ENCODE data around the gene ZNF500. TPM values are rescaled to one million over a fixed set of nuclear protein-coding genes. Genes with fewer than 3 reads are reported as not detected.

The ZNF500 gene
- total and polyA plus RNA-seq, 2 experiments from 2014 or later, result 5.8 to 15.3 TPM

DNA sequence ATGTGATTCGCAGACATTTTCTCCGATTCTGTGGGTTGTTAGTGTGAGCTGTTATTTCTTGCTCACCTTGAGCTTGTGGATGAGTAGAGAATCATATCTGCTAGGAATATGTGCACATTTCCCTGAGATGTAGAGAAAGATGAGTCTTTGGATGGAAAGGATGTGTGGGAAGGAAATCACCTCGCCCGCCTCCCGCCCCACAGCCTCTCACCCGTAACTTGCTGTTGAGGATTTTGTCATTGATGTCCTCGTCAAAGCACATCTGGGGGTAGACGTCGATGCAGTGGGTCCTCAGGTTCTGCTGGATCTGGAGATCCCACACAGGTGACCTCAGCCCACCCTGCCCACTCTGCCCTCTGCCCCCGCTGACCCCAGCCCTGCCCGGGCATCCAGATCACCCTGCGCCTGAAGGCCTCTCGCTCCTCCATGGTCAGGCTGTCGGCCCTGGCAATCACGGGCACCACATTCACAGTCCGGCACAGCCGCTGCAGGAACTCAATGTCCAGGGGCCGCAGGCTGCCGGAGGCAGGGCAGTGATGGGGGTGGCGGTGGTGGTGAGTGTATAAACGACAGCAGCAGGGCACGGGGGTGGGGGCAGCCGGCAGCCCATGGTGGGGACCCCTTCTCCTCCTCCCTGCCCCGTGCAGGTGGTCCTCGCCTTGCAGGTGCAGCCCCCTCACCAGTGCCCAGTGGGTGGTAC lies 16.4 kb upstream of the ZNF500 start:
- TF ChIP-seq ZNF331 (CRISPR knock-in tag; IDR thresholded peaks at IDR 0.05; ENCODE audit: low read depth), result no peak
- TF ChIP-seq, protein P1, sequence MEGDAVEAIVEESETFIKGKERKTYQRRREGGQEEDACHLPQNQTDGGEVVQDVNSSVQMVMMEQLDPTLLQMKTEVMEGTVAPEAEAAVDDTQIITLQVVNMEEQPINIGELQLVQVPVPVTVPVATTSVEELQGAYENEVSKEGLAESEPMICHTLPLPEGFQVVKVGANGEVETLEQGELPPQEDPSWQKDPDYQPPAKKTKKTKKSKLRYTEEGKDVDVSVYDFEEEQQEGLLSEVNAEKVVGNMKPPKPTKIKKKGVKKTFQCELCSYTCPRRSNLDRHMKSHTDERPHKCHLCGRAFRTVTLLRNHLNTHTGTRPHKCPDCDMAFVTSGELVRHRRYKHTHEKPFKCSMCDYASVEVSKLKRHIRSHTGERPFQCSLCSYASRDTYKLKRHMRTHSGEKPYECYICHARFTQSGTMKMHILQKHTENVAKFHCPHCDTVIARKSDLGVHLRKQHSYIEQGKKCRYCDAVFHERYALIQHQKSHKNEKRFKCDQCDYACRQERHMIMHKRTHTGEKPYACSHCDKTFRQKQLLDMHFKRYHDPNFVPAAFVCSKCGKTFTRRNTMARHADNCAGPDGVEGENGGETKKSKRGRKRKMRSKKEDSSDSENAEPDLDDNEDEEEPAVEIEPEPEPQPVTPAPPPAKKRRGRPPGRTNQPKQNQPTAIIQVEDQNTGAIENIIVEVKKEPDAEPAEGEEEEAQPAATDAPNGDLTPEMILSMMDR (conservative IDR thresholded peaks at IDR 0.05; ENCODE audit: low read depth in 2 of 2), result no peak
- no peak for TF ChIP-seq EZH2 (IDR thresholded peaks at IDR 0.05; ENCODE audit: low read depth, unreplicated experiment)
- TF ChIP-seq JUNB (IDR thresholded peaks at IDR 0.05; ENCODE audit: unreplicated experiment), result no peak
- TF ChIP-seq CREB1 (CRISPR knock-in tag; IDR thresholded peaks at IDR 0.05; ENCODE audit: low read depth), result no peak
- TF ChIP-seq STAT1 (IDR thresholded peaks at IDR 0.05; ENCODE audit: unreplicated experiment), result no peak
- TF ChIP-seq POLR2AphosphoS5 (IDR thresholded peaks at IDR 0.05; ENCODE audit: low read depth), result no peak
- TF ChIP-seq NANOG (IDR thresholded peaks at IDR 0.05; ENCODE audit: borderline replicate concordance), result no peak
- no peak for TF ChIP-seq EZH2phosphoT487 (IDR thresholded peaks at IDR 0.05; ENCODE audit: unreplicated experiment)
- TF ChIP-seq, protein P2, sequence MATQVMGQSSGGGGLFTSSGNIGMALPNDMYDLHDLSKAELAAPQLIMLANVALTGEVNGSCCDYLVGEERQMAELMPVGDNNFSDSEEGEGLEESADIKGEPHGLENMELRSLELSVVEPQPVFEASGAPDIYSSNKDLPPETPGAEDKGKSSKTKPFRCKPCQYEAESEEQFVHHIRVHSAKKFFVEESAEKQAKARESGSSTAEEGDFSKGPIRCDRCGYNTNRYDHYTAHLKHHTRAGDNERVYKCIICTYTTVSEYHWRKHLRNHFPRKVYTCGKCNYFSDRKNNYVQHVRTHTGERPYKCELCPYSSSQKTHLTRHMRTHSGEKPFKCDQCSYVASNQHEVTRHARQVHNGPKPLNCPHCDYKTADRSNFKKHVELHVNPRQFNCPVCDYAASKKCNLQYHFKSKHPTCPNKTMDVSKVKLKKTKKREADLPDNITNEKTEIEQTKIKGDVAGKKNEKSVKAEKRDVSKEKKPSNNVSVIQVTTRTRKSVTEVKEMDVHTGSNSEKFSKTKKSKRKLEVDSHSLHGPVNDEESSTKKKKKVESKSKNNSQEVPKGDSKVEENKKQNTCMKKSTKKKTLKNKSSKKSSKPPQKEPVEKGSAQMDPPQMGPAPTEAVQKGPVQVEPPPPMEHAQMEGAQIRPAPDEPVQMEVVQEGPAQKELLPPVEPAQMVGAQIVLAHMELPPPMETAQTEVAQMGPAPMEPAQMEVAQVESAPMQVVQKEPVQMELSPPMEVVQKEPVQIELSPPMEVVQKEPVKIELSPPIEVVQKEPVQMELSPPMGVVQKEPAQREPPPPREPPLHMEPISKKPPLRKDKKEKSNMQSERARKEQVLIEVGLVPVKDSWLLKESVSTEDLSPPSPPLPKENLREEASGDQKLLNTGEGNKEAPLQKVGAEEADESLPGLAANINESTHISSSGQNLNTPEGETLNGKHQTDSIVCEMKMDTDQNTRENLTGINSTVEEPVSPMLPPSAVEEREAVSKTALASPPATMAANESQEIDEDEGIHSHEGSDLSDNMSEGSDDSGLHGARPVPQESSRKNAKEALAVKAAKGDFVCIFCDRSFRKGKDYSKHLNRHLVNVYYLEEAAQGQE (IDR thresholded peaks at IDR 0.05; ENCODE audit: unreplicated experiment), result no peak
- no peak for TF ChIP-seq ZNF114 (CRISPR knock-in tag; IDR thresholded peaks at IDR 0.05)
- TF ChIP-seq, protein P3, sequence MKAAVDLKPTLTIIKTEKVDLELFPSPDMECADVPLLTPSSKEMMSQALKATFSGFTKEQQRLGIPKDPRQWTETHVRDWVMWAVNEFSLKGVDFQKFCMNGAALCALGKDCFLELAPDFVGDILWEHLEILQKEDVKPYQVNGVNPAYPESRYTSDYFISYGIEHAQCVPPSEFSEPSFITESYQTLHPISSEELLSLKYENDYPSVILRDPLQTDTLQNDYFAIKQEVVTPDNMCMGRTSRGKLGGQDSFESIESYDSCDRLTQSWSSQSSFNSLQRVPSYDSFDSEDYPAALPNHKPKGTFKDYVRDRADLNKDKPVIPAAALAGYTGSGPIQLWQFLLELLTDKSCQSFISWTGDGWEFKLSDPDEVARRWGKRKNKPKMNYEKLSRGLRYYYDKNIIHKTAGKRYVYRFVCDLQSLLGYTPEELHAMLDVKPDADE (IDR thresholded peaks at IDR 0.05), result no peak
- TF ChIP-seq, protein P4, sequence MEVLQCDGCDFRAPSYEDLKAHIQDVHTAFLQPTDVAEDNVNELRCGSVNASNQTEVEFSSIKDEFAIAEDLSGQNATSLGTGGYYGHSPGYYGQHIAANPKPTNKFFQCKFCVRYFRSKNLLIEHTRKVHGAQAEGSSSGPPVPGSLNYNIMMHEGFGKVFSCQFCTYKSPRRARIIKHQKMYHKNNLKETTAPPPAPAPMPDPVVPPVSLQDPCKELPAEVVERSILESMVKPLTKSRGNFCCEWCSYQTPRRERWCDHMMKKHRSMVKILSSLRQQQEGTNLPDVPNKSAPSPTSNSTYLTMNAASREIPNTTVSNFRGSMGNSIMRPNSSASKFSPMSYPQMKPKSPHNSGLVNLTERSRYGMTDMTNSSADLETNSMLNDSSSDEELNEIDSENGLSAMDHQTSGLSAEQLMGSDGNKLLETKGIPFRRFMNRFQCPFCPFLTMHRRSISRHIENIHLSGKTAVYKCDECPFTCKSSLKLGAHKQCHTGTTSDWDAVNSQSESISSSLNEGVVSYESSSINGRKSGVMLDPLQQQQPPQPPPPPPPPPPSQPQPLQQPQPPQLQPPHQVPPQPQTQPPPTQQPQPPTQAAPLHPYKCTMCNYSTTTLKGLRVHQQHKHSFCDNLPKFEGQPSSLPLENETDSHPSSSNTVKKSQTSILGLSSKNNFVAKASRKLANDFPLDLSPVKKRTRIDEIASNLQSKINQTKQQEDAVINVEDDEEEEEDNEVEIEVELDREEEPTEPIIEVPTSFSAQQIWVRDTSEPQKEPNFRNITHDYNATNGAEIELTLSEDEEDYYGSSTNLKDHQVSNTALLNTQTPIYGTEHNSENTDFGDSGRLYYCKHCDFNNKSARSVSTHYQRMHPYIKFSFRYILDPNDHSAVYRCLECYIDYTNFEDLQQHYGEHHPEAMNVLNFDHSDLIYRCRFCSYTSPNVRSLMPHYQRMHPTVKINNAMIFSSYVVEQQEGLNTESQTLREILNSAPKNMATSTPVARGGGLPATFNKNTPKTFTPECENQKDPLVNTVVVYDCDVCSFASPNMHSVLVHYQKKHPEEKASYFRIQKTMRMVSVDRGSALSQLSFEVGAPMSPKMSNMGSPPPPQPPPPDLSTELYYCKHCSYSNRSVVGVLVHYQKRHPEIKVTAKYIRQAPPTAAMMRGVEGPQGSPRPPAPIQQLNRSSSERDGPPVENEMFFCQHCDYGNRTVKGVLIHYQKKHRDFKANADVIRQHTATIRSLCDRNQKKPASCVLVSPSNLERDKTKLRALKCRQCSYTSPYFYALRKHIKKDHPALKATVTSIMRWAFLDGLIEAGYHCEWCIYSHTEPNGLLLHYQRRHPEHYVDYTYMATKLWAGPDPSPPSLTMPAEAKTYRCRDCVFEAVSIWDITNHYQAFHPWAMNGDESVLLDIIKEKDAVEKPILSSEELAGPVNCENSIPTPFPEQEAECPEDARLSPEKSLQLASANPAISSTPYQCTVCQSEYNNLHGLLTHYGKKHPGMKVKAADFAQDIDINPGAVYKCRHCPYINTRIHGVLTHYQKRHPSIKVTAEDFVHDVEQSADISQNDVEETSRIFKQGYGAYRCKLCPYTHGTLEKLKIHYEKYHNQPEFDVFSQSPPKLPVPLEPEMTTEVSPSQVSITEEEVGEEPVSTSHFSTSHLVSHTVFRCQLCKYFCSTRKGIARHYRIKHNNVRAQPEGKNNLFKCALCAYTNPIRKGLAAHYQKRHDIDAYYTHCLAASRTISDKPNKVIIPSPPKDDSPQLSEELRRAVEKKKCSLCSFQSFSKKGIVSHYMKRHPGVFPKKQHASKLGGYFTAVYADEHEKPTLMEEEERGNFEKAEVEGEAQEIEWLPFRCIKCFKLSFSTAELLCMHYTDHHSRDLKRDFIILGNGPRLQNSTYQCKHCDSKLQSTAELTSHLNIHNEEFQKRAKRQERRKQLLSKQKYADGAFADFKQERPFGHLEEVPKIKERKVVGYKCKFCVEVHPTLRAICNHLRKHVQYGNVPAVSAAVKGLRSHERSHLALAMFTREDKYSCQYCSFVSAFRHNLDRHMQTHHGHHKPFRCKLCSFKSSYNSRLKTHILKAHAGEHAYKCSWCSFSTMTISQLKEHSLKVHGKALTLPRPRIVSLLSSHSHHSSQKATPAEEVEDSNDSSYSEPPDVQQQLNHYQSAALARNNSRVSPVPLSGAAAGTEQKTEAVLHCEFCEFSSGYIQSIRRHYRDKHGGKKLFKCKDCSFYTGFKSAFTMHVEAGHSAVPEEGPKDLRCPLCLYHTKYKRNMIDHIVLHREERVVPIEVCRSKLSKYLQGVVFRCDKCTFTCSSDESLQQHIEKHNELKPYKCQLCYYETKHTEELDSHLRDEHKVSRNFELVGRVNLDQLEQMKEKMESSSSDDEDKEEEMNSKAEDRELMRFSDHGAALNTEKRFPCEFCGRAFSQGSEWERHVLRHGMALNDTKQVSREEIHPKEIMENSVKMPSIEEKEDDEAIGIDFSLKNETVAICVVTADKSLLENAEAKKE (CRISPR knock-in tag; IDR thresholded peaks at IDR 0.05), result no peak
- DNase-seq (ENCODE audit: low spot score), result no peak

More for the DNA sequence above, 16.4 kb upstream of the ZNF500 start:
- no peaks in the 10 kb centered on the region for H4K20me1 ChIP-seq (replicated peaks; ENCODE audit: insufficient read depth)
- no peak overlapping the region for H3K4me2 ChIP-seq
- H2AFZ ChIP-seq, result no peak overlapping the region
- no peak overlapping the region for H3K27ac ChIP-seq (ENCODE audit: low read depth)
- H3K27ac Mint-ChIP-seq, result no peak overlapping the region
- H3F3A ChIP-seq (replicated peaks; ENCODE audit: low read depth), result no peaks in the 10 kb centered on the region
- H3K79me2 ChIP-seq (replicated peaks; ENCODE audit: insufficient read depth), result no peaks in the 10 kb centered on the region
- no peak overlapping the region; the same call in 2 of the 3 replicates for H3K4me3 Mint-ChIP-seq
- H3K27me3 Mint-ChIP-seq (ENCODE audit: insufficient read depth, low read depth, poor library complexity), result peaks cover 28% of the 10 kb centered on the region
- no peaks in the 10 kb centered on the region for H3K36me3 ChIP-seq (ENCODE audit: insufficient read depth)
- no peaks in the 10 kb centered on the region for H3K27me3 ChIP-seq (ENCODE audit: insufficient read depth)
- peaks cover 9% of the 10 kb centered on the region for H3K4me1 Mint-ChIP-seq
- H3K4me3 ChIP-seq, result no peak overlapping the region
- peaks cover 2% of the 10 kb centered on the region; the same call in 2 of the 3 replicates for H3K9me3 Mint-ChIP-seq
- H3K36me3 Mint-ChIP-seq (ENCODE audit: low read depth), result peaks cover 19% of the 10 kb centered on the region
- no peak for ATAC-seq
- peaks cover 6% of the 10 kb centered on the region; the same call in 1 of the 2 replicates for H3K4me1 ChIP-seq (ENCODE audit: insufficient read depth)
- H3K9me2 ChIP-seq (ENCODE audit: insufficient read depth), result no peaks in the 10 kb centered on the region

Data from GM23338 (cell line).